Central memory CD4-positive, alpha-beta T cell (primary cell): ENCODE data around the gene LPAR2.

Source experiments
- DNase-seq: peaks from one replicate; pipeline ENCODE4 v3.0.0; 2022

The LPAR2 gene

GRCh38 chr19:19594381-19594780 is 33.6 kb downstream of the LPAR2 start:
- no peak for DNase-seq

DNA sequence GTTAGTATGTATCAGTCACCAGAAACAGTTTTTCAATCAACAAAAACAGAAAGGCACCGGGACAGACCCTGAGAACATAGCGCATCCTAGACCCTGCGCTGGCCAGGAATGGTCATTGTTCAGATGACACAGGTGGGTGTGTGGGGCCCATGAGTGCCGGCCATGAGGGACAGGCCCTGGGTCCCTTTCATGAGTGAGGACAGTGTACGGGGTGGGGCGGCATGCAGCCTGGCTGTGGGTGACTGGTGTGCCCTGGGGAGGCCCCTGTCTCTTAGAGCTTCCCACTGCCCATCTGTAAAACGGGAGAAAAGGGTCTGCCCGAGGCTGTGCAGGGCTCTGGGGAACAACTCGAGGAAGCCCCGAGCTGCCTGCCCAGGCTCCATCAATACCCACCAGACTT is 35.3 kb downstream of the LPAR2 start:
- DNase-seq: no peak

DNA sequence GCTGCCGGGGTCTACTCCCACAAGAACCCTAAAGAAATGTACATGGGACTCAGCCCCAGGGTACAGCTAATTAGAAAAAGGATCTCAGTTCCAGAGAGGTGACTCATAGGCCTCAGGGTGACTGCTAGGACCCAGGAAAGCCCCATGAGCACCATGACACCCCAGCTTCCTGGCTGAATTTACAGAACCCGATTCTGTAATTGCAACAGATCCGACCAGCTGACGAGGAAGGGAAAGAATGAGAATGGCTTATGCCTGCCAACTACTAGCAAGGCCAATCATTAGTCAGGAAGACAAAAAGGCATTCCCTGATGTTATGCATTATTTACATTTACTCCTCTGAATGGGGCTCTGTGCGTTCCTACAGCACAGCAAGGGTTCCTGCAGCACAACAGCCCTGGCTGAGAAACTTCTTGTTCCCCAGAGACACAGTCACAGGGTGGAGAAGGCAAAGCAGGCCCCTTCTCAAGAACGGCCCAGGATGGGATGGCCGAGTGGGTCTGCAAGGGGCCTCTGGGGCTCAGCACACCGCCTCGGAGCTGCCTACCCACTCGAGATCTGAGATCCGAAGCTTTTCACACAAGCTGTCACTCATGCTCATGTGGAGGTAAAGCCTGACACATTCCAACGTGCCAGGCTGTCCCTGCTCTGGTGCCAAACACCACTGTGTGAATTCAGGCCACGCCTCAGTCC is 36.7 kb downstream of the LPAR2 start:
- peak; percentile 73 for DNase-seq

DNA sequence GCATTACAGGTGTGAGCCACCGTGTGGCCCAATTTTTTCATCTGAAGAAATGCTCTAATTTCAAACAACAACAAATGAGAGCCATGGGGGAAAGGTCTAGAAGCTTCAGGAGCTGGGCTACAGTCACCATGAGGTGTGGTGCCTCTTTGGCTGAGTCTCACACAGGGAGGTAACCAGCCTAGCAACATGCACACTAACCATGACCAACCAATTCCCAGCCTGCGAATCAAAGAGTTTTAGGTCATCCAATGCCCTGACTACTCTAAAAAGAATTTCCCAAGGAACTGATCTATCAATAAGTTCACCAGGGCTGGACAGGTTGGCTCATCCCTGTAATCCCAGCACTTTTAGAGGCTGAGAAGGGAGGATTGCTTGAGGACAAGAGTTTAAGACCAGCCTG is 39.5 kb downstream of the LPAR2 start:
- DNase-seq: no peak

- DNase-seq: no peak
Measured at GRCh38 chr19:19587771-19588170, 40.2 kb downstream of the LPAR2 start.

DNA sequence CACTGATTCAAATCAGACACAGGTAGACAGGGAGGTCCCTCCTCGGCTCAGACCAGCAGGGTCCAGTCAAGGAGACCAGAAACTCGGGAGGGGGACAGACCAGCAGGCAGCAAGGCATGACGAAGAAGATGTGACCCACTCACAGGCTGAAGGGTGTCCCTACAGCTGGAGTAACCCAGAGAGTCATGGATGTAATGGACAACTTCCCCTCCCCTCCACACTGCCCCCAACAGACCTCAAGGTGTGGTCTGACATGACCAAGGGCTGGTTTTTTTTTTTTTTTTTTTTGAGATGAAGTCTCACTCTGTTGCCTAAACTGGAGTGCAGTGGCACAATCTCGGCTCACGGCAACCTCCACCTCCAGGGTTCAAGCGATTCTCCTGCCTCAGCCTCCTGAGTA is 43.7 kb downstream of the LPAR2 start:
- DNase-seq: no peak

- DNase-seq: no peak
Measured at GRCh38 chr19:19582471-19582870, 45.5 kb downstream of the LPAR2 start.

GRCh38 chr19:19581391-19581790 is 46.6 kb downstream of the LPAR2 start:
- no peak for DNase-seq

GRCh38 chr19:19580418-19580817 is 47.6 kb downstream of the LPAR2 start:
- DNase-seq: no peak

DNA sequence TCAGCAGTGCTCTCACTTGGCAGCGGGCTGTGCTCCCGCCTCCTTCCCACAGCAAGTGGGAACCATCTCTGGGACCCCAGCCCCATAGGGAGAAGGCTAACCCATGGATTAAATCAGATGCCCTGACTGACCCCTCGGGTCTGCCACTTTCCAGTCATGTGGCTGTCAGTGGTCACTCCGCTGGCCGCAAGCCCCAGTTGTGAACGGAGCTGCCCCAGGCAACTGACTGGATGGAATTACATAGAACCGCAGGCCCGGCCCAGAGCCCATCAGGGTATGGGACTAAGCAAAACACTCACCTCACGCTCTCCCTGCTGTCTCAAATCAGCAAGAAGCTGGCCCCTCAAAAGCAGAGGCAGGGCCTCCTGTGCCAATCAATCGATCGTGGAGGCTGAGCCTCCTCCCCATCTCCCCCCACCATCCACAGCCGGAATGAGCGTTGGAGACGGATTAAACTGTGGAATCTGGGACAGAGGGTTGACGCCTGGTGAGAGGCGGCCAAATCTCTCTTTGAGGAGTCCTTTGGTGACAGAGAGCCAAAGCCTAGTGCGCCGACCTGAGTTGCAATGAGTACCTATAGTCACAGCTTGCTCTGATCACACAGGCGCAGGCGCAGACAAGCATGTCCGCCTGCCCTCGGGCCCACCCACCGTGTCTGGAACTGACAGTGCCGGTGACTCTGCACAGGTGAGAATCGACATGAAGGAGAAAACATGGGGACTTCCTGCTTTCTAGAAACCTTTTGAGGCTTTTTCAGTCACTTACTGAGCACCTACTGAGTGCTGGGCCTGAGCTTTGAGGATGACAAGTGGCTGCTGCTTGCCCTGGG is 48.3 kb downstream of the LPAR2 start:
- DNase-seq: no peak

DNA sequence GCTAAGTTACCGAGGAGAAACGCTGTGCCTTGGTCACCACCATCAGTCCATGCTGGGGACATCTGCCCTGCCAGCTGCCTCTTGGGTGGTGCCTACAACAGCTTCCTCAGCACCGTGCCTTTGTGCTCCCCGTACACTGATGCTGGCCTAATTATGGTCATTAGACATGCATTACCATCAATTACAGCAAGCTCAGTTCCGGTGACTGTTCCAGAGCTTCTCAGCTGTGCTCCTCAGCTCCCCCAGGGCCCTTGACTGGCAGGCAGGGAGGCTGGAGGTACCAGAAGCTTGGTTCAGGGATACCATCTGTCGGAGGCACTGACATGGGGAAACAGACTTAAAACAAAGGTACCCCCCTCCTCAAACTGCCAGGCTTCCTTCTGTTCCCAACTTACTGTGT is 49.8 kb downstream of the LPAR2 start:
- no peak for DNase-seq

GRCh38 chr19:19575411-19575810 is 52.6 kb downstream of the LPAR2 start:
- DNase-seq: no peak
